ENCODE data around the gene NCOA5.

Gene NCOA5

GRCh38 chr20:46013829-46014516 is 75.8 kb downstream of the NCOA5 start:
- Histone ChIP-seq H3K9me3 (no peaks in the 10 kb centered on the region), H3K27me3 (peaks cover 3 to 86% of the 10 kb centered on the region in 2 donors), H3K27ac (no peak overlapping the region), H3K36me3 (no peaks in the 10 kb centered on the region), H3K4me3 (no peak overlapping the region), H3K4me1 (peaks cover 0 to 18% (median 6%) of the 10 kb centered on the region in 4 donors)
- intact Hi-C loops (cut with DNase I; ENCODE audit: low total_unique reads) = no loop called here
- no peak for DNase-seq
- peak; percentile 59 to 68 for TF ChIP-seq CTCF (IDR thresholded peaks at IDR 0.05)

GRCh38 chr20:46013322-46013828 is 76.4 kb downstream of the NCOA5 start:
- no peak overlapping the region for H3K27ac ChIP-seq
- no peak overlapping the region for H3K4me3 ChIP-seq
- intact Hi-C loops (cut with DNase I; ENCODE audit: low total_unique reads) = no loop called here
- TF ChIP-seq CTCF (IDR thresholded peaks at IDR 0.05) = no peak
- H3K9me3 ChIP-seq = no peaks in the 10 kb centered on the region
- DNase-seq = no peak
- H3K36me3 ChIP-seq = no peaks in the 10 kb centered on the region
- peaks cover 3 to 86% of the 10 kb centered on the region in 2 donors for H3K27me3 ChIP-seq
- H3K4me1 ChIP-seq = peaks cover 0 to 18% (median 6%) of the 10 kb centered on the region in 4 donors

GRCh38 chr20:46012921-46013320 is 76.8 kb downstream of the NCOA5 start:
- H3K27me3 ChIP-seq = peaks cover 3 to 85% of the 10 kb centered on the region in 2 donors
- no peaks in the 10 kb centered on the region for H3K9me3 ChIP-seq
- no peak for TF ChIP-seq CTCF (IDR thresholded peaks at IDR 0.05)
- no peak for DNase-seq
- H3K4me3 ChIP-seq = no peak overlapping the region
- intact Hi-C loops (cut with DNase I; ENCODE audit: low total_unique reads) = no loop called here
- no peak overlapping the region for H3K27ac ChIP-seq
- no peaks in the 10 kb centered on the region for H3K36me3 ChIP-seq
- H3K4me1 ChIP-seq = peaks cover 0 to 18% (median 6%) of the 10 kb centered on the region in 4 donors

- H3K4me3 ChIP-seq = no peak overlapping the region
- peaks cover 3 to 95% of the 10 kb centered on the region in 2 donors for H3K27me3 ChIP-seq
Observed at GRCh38 chr20:46011631-46012482, 77.9 kb downstream of the NCOA5 start.

More at GRCh38 chr20:46011631-46012482, 77.9 kb downstream of the NCOA5 start:
- H3K36me3 ChIP-seq = no peaks in the 10 kb centered on the region
- no peak overlapping the region for H3K27ac ChIP-seq
- H3K9me3 ChIP-seq = no peaks in the 10 kb centered on the region
- intact Hi-C loops (cut with DNase I; ENCODE audit: low total_unique reads) = loop anchor here (2.0 kb wide), 1 partner anchor 165 kb away; no protein-coding TSS in a partner anchor
- H3K4me1 ChIP-seq = peaks cover 0 to 18% (median 6%) of the 10 kb centered on the region in 4 donors
- no peak for TF ChIP-seq CTCF (IDR thresholded peaks at IDR 0.05)
- no peak for DNase-seq

All from tibial artery (tissue), 4 donors.